GM12878 (cell line): ENCODE results near the gene DAAM1. TPM values are rescaled to one million over a fixed set of nuclear protein-coding genes. Genes with fewer than 3 reads are reported as not detected.
A peak's percentile ranks its signal among the peaks of the same experiment; 100 is the strongest.

Experiments
- ATAC-seq: fragments of 200-7000 bp; cut with Tn5 transposase; 3 replicates; pipeline ENCODE4 v1.9.1; 2020; ENCODE audit warnings: mild to moderate bottlenecking, moderate library complexity
- BruUV-seq: library from RNA; stranded (reverse); fragments of 400-500 nt; replicated peaks from 2 replicates; lab custom pipeline; 2021; lab: Mats Ljungman, UMichigan
- CTCF ChIA-PET: fragments of 300-600 bp; sonication (Branson Sonifier 250); formaldehyde crosslinking; extraction: SDS; loops from one replicate; lab custom pipeline; 2021; ENCODE audit warnings: inconsistent platforms; lab: Yijun Ruan, JAX
- POLR2A ChIA-PET: fragments of 350-600 bp; formaldehyde crosslinking; extraction: SDS; loops from one replicate; lab custom pipeline; 2021; ENCODE audit warnings: inconsistent platforms; lab: Charles Lee
- RAD21 ChIA-PET: fragments of 300-600 bp; sonication (Branson Sonifier 250); formaldehyde crosslinking; loops from one replicate; lab custom pipeline; 2023; ENCODE audit warnings: antibody characterized with exemption; ENCODE audit not compliant: unreplicated experiment; lab: Charles Lee
- SMC1A ChIA-PET: fragments of 300-600 bp; sonication (Branson Sonifier 250); formaldehyde crosslinking; loops from one replicate; lab custom pipeline; 2023; ENCODE audit not compliant: unreplicated experiment, uncharacterized antibody; lab: Charles Lee
- DNase-seq: peaks from one replicate; pipeline ENCODE4 v3.0.0-alpha.2; 2011; ENCODE audit warnings: low read depth, low spot score
- FAIRE-seq: peaks from 3 replicates; lab custom pipeline; 2011; peaks lifted over from hg19 to GRCh38; lab: Jason Lieb, UNC
- H2AFZ ChIP-seq: 2 replicates; pipeline ENCODE4 v1.6.0; 2011; ENCODE audit warnings: low read depth, low read length, control low read depth; ENCODE audit not compliant: control insufficient read depth
- H3K27ac ChIP-seq: 2 replicates; pipeline ENCODE4 v1.5.1; 2011; ENCODE audit warnings: control low read depth; ENCODE audit not compliant: control insufficient read depth, insufficient read depth
- H3K27me3 ChIP-seq, 2 experiments: replicated peaks in 1 of 2; 2 replicates each; pipeline versions ENCODE4 v1.6.0 to v1.6.1; 2011; ENCODE audit warnings: low read length in 1 of 2; ENCODE audit not compliant: control insufficient read depth in 2 of 2, insufficient read depth in 2 of 2
- H3K36me3 ChIP-seq, 2 experiments: 2 replicates each; pipeline ENCODE4 v1.5.1; 2011; ENCODE audit warnings: low read length in 1 of 2; ENCODE audit not compliant: control insufficient read depth in 2 of 2, insufficient read depth in 2 of 2
- H3K4me1 ChIP-seq: 2 replicates; pipeline ENCODE4 v1.6.1; 2011; ENCODE audit warnings: mild to moderate bottlenecking, low read length, moderate library complexity, mixed read lengths; ENCODE audit not compliant: control insufficient read depth, insufficient read depth
- H3K4me2 ChIP-seq: 2 replicates; pipeline ENCODE4 v1.6.0; 2011; ENCODE audit warnings: control low read depth; ENCODE audit not compliant: control insufficient read depth, insufficient read depth
- H3K4me3 ChIP-seq: fragments of 200-600 bp; sonication (generic); 2 replicates; pipeline ENCODE4 v1.5.1; 2016
- H3K79me2 ChIP-seq: 2 replicates; pipeline ENCODE4 v1.6.0; 2011; ENCODE audit warnings: low read length; ENCODE audit not compliant: control insufficient read depth, insufficient read depth
- H3K9ac ChIP-seq: 2 replicates; pipeline ENCODE4 v1.8.0; 2011; ENCODE audit warnings: low read length, control low read depth, mixed read lengths; ENCODE audit not compliant: control insufficient read depth, insufficient read depth
- H3K9me3 ChIP-seq: replicated peaks from 3 replicates; pipeline ENCODE4 v1.5.1; 2011; ENCODE audit warnings: mild to moderate bottlenecking, low read length; ENCODE audit not compliant: control insufficient read depth, insufficient read depth
- H4K20me1 ChIP-seq: 2 replicates; pipeline ENCODE4 v1.6.0; 2011; ENCODE audit not compliant: control insufficient read depth, insufficient read depth
- BACH1 ChIP-seq: fragments of 450-650 bp; IDR thresholded peaks from 2 replicates; pipeline ENCODE4 v1.6.1; 2017; ENCODE audit warnings: mild to moderate bottlenecking, borderline replicate concordance
- CBFB ChIP-seq: IDR thresholded peaks from 2 replicates; pipeline ENCODE4 v1.6.1; 2016; ENCODE audit warnings: antibody characterized with exemption, low read depth
- EED ChIP-seq: sonication (generic); IDR thresholded peaks from 2 replicates; pipeline ENCODE4 v1.6.1; 2016; ENCODE audit warnings: antibody characterized with exemption, low read depth
- EP300 ChIP-seq, 2 experiments: fragments of 150-350 bp in 1 of 2; IDR thresholded peaks; 2 replicates each; pipeline ENCODE4 v1.6.1; 2011 to 2012; ENCODE audit warnings: low read depth in 2 of 2, low read length in 2 of 2, borderline replicate concordance in 1 of 2, improper control_type of control experiment in 1 of 2, inconsistent platforms in 1 of 2; ENCODE audit not compliant: control insufficient read depth in 1 of 2
- MTA2 ChIP-seq: fragments of 450-650 bp; IDR thresholded peaks from 2 replicates; pipeline ENCODE4 v1.6.1; 2016; ENCODE audit warnings: low read depth, mild to moderate bottlenecking, moderate library complexity
- MXI1 ChIP-seq: fragments of 150-350 bp; IDR thresholded peaks from 2 replicates; pipeline ENCODE4 v1.6.1; 2011; ENCODE audit warnings: low read depth, mild to moderate bottlenecking, inconsistent platforms, low read length, improper control_type of control experiment
- NFIC ChIP-seq: IDR thresholded peaks from 2 replicates; pipeline ENCODE4 v1.6.1; 2012; ENCODE audit warnings: low read depth, mild to moderate bottlenecking, inconsistent platforms, low read length, moderate library complexity
- NR2F1 ChIP-seq: fragments of 450-650 bp; conservative IDR thresholded peaks from 2 replicates; pipeline ENCODE4 v1.6.1; 2017; ENCODE audit warnings: mild to moderate bottlenecking
- RB1 ChIP-seq: fragments of 450-650 bp; formaldehyde crosslinking; IDR thresholded peaks from 2 replicates; pipeline ENCODE4 v1.6.1; 2017; ENCODE audit warnings: mild to moderate bottlenecking, borderline replicate concordance
- SP1 ChIP-seq: IDR thresholded peaks from one replicate; pipeline ENCODE4 v1.6.1; 2011; ENCODE audit warnings: low read depth, low read length
- TCF7 ChIP-seq: IDR thresholded peaks from 2 replicates; pipeline ENCODE4 v1.6.1; 2014; ENCODE audit warnings: antibody characterized with exemption, borderline replicate concordance
- WGBS: methylation state at CpG from one replicate; pipeline ENCODE4 v1.1.6; 2016; ENCODE audit warnings: low lambda C conversion rate; ENCODE audit not compliant: insufficient replicate concordance, insufficient coverage; ENCODE audit errors: missing lambda C conversion rate; 5-methylcytosine and 5-hydroxymethylcytosine counted together
- in situ Hi-C: fragments of 300-500 bp; cut with MboI; formaldehyde crosslinking; loops from 9 replicates; pipeline ENCODE4 v1.14.3; 2018; ENCODE audit warnings: mixed read lengths
- intact Hi-C: fragments of 100-400 bp; cut with micrococcal nuclease; formaldehyde crosslinking; loops from one replicate; pipeline ENCODE4 v1.14.2; 2022; ENCODE audit not compliant: unreplicated experiment
- polyA plus RNA-seq, 11 experiments: library from polyadenylated mRNA; depleted of rRNA in 4 of 11; unstranded in 6 of 11; stranded (reverse) in 5 of 11; fragments of >200 nt; fragmentation: Nextera tagmentation in 4 of 11; fragmentation: Illumina TruSeq in 1 of 11; extraction: Ambion mirVana in 4 of 11; extraction: Trizol in 1 of 11; gene quantifications; 1 replicate in 1 of 11; 2 replicates in 10 of 11; pipeline versions ENCODE4 v1.2.1 to v1.2.3, GENCODE V29; 2011 to 2016; ENCODE audit warnings: inconsistent platforms in 2 of 11, missing spikeins in 2 of 11, low read depth in 1 of 11
- total RNA-seq, 4 experiments: library from RNA; depleted of rRNA in 3 of 4; stranded (reverse); fragments of >200 nt in 3 of 4; fragmentation: Illumina TruSeq in 1 of 4; extraction: Trizol in 1 of 4; gene quantifications; 2 replicates each; pipeline versions ENCODE4 v1.2.1 to v1.2.3, GENCODE V29; 2013 to 2021
- TF ChIP-seq, protein P1 (sequence below): IDR thresholded peaks from 2 replicates; pipeline ENCODE4 v1.6.1; 2012; ENCODE audit warnings: improper control_type of control experiment, low read depth, low read length; ENCODE audit not compliant: insufficient replicate concordance
- TF ChIP-seq, protein P2 (sequence below): IDR thresholded peaks from 2 replicates; pipeline ENCODE4 v1.6.1; 2011; ENCODE audit warnings: borderline replicate concordance, low read depth, mild to moderate bottlenecking, moderate library complexity, low read length; ENCODE audit not compliant: insufficient read depth, poor library complexity, severe bottlenecking
- TF ChIP-seq, protein P3 (sequence below): fragments of 450-650 bp; IDR thresholded peaks from 2 replicates; pipeline ENCODE4 v1.6.1; 2017; ENCODE audit warnings: mild to moderate bottlenecking, low read depth, inconsistent platforms; ENCODE audit not compliant: poor library complexity, severe bottlenecking

Gene DAAM1
- total and polyA plus RNA-seq, 10 of the 15 experiments (the other 5 are each of a cell fraction or from before 2014, with no cell fraction given), result 13.8 to 32.4 (median 24.2) TPM

GRCh38 chr14:59207506-59207933 is 19.1 kb downstream of the DAAM1 start:
- Histone ChIP-seq H3K9me3 (no peaks in the 10 kb centered on the region), H3K4me2 (peak overlapping the region; percentile 56), H3K9ac (peak overlapping the region; percentile 24; the same call in 1 of the 2 replicates), H3K27me3 (no peaks in the 10 kb centered on the region), H3K36me3 (no peaks in the 10 kb centered on the region), H3K4me3 (no peak overlapping the region), H4K20me1 (no peaks in the 10 kb centered on the region), H3K27ac (peak overlapping the region; percentile 62), H2AFZ (peak overlapping the region; percentile 11), H3K4me1 (peaks cover 8% of the 10 kb centered on the region; the same call in 1 of the 2 replicates), H3K79me2 (peaks cover 4% of the 10 kb centered on the region; the same call in 1 of the 2 replicates)
- ChIA-PET RAD21 (interaction anchor here (0.9 to 3.0 kb wide), 7 partner anchors 17 to 106 kb away, joined by 3 to 15 read pairs (median 5); partner anchors contain the start of gene DAAM1), SMC1A (interaction anchor here (1.0 to 3.7 kb wide), 10 partner anchors 11 to 68 kb away, joined by 3 to 19 read pairs (median 4); partner anchors contain the start of gene DAAM1), CTCF (interaction anchor here (1.1 to 1.2 kb wide), 3 partner anchors 16 to 36 kb away, joined by 3 to 4 read pairs (median 3); no protein-coding TSS in a partner anchor), POLR2A (interaction anchor here (1.3 to 2.8 kb wide), 3 partner anchors 14 to 37 kb away, joined by 3 to 16 read pairs (median 8); partner anchors contain the start of gene DAAM1)
- DNase-seq (peak; percentile 56), FAIRE-seq (peak; percentile 41), ATAC-seq (peak; percentile 82)
- in situ Hi-C loops (no loop called here), intact Hi-C loops (no loop called here)
- BruUV-seq, result no TSS peak
- WGBS, result 10% methylated on average over 5 of the region's 5 CpGs
- peak; percentile 86 for TF ChIP-seq NR2F1
- TF ChIP-seq SP1, result no peak
- TF ChIP-seq MXI1, result no peak
- TF ChIP-seq EED, result peak; percentile 41; the same call in 1 of the 2 replicates
- TF ChIP-seq, protein P1, sequence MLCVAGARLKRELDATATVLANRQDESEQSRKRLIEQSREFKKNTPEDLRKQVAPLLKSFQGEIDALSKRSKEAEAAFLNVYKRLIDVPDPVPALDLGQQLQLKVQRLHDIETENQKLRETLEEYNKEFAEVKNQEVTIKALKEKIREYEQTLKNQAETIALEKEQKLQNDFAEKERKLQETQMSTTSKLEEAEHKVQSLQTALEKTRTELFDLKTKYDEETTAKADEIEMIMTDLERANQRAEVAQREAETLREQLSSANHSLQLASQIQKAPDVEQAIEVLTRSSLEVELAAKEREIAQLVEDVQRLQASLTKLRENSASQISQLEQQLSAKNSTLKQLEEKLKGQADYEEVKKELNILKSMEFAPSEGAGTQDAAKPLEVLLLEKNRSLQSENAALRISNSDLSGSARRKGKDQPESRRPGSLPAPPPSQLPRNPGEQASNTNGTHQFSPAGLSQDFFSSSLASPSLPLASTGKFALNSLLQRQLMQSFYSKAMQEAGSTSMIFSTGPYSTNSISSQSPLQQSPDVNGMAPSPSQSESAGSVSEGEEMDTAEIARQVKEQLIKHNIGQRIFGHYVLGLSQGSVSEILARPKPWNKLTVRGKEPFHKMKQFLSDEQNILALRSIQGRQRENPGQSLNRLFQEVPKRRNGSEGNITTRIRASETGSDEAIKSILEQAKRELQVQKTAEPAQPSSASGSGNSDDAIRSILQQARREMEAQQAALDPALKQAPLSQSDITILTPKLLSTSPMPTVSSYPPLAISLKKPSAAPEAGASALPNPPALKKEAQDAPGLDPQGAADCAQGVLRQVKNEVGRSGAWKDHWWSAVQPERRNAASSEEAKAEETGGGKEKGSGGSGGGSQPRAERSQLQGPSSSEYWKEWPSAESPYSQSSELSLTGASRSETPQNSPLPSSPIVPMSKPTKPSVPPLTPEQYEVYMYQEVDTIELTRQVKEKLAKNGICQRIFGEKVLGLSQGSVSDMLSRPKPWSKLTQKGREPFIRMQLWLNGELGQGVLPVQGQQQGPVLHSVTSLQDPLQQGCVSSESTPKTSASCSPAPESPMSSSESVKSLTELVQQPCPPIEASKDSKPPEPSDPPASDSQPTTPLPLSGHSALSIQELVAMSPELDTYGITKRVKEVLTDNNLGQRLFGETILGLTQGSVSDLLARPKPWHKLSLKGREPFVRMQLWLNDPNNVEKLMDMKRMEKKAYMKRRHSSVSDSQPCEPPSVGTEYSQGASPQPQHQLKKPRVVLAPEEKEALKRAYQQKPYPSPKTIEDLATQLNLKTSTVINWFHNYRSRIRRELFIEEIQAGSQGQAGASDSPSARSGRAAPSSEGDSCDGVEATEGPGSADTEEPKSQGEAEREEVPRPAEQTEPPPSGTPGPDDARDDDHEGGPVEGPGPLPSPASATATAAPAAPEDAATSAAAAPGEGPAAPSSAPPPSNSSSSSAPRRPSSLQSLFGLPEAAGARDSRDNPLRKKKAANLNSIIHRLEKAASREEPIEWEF, result peak; percentile 77
- peak; percentile 73 for TF ChIP-seq NFIC
- peak; percentile 32; the same call in 1 of the 2 replicates for TF ChIP-seq CBFB
- TF ChIP-seq, protein P2, sequence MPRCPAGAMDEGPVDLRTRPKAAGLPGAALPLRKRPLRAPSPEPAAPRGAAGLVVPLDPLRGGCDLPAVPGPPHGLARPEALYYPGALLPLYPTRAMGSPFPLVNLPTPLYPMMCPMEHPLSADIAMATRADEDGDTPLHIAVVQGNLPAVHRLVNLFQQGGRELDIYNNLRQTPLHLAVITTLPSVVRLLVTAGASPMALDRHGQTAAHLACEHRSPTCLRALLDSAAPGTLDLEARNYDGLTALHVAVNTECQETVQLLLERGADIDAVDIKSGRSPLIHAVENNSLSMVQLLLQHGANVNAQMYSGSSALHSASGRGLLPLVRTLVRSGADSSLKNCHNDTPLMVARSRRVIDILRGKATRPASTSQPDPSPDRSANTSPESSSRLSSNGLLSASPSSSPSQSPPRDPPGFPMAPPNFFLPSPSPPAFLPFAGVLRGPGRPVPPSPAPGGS, result peak; percentile 8
- TF ChIP-seq, protein P3, sequence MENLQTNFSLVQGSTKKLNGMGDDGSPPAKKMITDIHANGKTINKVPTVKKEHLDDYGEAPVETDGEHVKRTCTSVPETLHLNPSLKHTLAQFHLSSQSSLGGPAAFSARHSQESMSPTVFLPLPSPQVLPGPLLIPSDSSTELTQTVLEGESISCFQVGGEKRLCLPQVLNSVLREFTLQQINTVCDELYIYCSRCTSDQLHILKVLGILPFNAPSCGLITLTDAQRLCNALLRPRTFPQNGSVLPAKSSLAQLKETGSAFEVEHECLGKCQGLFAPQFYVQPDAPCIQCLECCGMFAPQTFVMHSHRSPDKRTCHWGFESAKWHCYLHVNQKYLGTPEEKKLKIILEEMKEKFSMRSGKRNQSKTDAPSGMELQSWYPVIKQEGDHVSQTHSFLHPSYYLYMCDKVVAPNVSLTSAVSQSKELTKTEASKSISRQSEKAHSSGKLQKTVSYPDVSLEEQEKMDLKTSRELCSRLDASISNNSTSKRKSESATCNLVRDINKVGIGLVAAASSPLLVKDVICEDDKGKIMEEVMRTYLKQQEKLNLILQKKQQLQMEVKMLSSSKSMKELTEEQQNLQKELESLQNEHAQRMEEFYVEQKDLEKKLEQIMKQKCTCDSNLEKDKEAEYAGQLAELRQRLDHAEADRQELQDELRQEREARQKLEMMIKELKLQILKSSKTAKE, result peak; percentile 20
- TF ChIP-seq TCF7, result 0 out of 2 replicates have a peak, but pooled peaks have one; percentile 19
- peak in 1 of 2 experiments; percentile 25; a peak in 1 of 4 replicates for TF ChIP-seq EP300 (IDR thresholded peaks at IDR 0.05; ENCODE audit: borderline replicate concordance in 1 of 2, control insufficient read depth in 1 of 2, low read depth in 2 of 2, low read length in 2 of 2)
- TF ChIP-seq BACH1, result 0 out of 2 replicates have a peak, but pooled peaks have one; percentile 30
- no peak for TF ChIP-seq RB1
- peak; percentile 69 for TF ChIP-seq MTA2
